ENCODE measurements around the gene GPR37L1.
"Not testable (repeated sequence)": the region's sequence is repeated elsewhere in the genome, so short reads cannot be mapped to it uniquely, and the experiment has no call there.

The GPR37L1 gene

DNA sequence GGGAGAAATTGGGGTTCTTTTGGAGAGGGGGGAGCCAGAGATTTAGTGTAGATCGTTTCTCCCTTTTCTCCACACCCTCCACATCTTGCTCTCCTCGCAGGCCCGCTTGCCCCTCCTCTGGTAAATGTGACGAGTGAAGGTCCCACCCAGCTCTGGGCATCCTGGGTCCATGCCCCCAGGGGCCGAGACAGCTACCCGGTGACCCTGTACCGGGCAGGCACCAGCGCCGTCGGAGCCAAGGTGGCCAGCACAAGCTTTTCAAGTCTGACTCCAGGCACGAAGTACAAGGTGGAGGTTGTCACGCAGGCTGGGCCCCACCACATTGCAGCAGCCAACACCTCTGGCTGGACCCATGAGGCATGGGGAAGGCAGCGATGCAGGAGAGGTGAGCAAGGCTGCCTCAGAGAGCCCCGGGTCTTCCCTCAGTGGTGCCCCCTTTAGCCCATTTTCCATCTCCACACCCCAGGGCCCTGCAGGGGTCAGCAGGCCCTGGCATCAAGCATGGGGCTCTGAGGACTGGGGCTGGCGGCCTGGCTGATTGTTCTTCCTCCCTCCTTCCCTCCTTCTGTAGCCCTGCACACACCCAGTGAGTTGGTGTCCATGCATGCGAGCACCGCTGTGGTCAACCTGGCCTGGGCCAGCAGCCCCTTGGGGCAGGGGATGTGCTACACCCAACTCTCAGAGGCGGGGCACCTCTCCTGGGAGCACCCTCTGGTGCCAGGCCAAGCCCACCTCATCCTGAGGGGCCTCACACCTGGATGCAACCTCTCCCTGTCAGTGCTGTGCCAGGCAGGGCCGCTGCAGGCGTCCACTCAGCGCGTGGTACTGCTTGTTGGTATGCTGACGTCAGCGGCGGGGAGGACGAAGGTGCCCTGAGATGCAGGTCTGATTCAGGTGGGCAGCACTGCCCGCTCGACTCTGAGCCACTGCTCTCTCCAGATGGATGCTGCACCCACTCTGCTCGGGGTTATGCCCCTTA, 54.5 kb downstream of the GPR37L1 start:
- intact Hi-C loops (cut with DNase I; ENCODE audit: low total_unique reads) = no loop called here
- no peaks in the 10 kb centered on the region for H3K9me3 ChIP-seq
- no peaks in the 10 kb centered on the region for H3K36me3 ChIP-seq
- no peak overlapping the region for H3K4me3 ChIP-seq
- H3K27ac ChIP-seq = no peak overlapping the region
- H3K4me1 ChIP-seq = no peaks in the 10 kb centered on the region
- no peak for DNase-seq
- H3K27me3 ChIP-seq = peaks cover 0 to 23% of the 10 kb centered on the region in 2 donors
- TF ChIP-seq CTCF (IDR thresholded peaks at IDR 0.05) = no peak

DNA sequence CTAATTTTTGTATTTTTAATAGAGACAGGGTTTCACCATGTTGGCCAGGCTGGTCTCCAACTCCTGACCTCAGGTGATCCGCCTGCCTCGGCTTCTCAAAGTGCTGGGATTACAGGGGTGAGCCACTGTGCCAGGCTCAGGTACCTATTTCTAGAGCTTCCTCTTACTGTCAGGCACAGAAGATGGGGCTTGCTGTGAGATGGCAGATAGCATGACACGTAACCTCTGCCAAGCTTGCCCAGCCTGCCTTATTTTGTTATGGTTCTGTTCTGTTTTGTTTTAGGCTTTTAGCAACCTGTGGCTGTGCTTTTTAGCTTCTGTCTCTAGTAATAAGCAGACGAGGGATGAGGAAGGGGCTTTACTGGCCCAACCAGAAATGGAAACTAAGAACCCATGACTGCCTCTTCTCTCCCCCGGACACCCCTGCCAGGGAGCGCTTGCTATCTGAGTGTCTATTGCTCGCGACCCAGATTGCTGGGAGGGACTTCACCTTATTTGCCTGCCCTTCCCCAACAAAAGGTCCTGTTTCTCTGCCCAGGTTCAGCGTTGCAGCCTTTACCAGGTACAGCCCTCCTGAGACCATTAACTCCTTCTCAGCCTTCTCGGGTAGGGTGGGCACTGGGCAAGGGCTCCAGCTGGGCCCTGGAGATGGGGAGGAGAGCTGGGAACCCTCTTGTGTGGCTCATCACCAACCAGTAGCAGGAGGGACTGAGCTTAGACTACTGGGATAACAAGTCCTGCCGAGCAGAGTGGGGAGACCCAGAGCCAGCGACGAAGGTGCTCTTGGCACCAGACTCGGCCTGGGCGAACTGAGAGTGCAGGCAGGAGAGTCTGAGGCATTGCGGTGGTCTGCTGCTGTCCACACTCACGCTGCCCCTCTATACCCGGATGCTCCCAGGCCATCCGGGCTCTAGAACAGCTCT, 57.4 kb downstream of the GPR37L1 start:
- no peak overlapping the region for H3K27ac ChIP-seq
- H3K4me1 ChIP-seq = peaks cover 0 to 8% (median 7%) of the 10 kb centered on the region in 4 donors
- intact Hi-C loops (cut with DNase I; ENCODE audit: low total_unique reads) = loop anchor here (10.0 kb wide), 1 partner anchor 535 kb away; the partner anchor contains the start of gene SYT2
- H3K9me3 ChIP-seq = no peaks in the 10 kb centered on the region
- H3K27me3 ChIP-seq = peaks cover 0 to 39% of the 10 kb centered on the region in 2 donors
- no peak for DNase-seq
- no peaks in the 10 kb centered on the region for H3K36me3 ChIP-seq
- no peak overlapping the region for H3K4me3 ChIP-seq
- no peak for TF ChIP-seq CTCF (IDR thresholded peaks at IDR 0.05)

- intact Hi-C loops (cut with DNase I; ENCODE audit: low total_unique reads) = loop anchor here (10.0 kb wide), 1 partner anchor 534 kb away; the partner anchor contains the start of gene SYT2
- peaks cover 0 to 39% of the 10 kb centered on the region in 2 donors for H3K27me3 ChIP-seq
- not testable (repeated sequence) for H3K27ac ChIP-seq, H3K9me3 ChIP-seq, H3K36me3 ChIP-seq, H3K4me3 ChIP-seq, DNase-seq
- peaks cover 0 to 11% (median 8%) of the 10 kb centered on the region in 4 donors for H3K4me1 ChIP-seq
Measured at GRCh38 chr1:202180751-202181139, 58.0 kb downstream of the GPR37L1 start.

DNA sequence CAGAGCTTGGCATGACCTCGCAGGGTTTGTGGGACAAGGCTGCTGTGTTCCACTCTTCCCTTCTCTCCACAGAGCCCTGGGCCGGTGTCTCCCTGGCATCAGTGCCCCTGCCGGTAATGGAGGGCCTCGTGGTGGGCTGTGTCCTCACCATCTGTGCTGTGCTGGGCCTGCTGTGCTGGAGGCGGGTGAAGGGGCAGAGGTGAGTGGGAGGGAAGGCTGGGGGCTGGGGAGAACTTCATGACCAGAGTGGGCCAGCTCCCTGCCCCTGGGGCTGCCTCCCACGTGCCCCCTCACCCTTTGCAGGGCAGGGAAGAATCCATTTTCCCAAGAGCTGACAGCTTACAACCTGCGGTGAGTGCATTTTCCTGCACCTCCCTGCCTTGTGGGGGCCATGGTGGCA, 58.9 kb downstream of the GPR37L1 start:
- intact Hi-C loops (cut with DNase I; ENCODE audit: low total_unique reads) = loop anchor here (10.0 kb wide), 1 partner anchor 533 kb away; the partner anchor contains the start of gene SYT2
- Histone ChIP-seq H3K4me3 (no peak overlapping the region), H3K36me3 (no peaks in the 10 kb centered on the region), H3K4me1 (peaks cover 0 to 11% (median 8%) of the 10 kb centered on the region in 4 donors), H3K9me3 (no peaks in the 10 kb centered on the region), H3K27me3 (peaks cover 0 to 39% of the 10 kb centered on the region in 2 donors), H3K27ac (no peak overlapping the region)
- no peak for TF ChIP-seq CTCF (IDR thresholded peaks at IDR 0.05)
- DNase-seq = no peak

- intact Hi-C loops (cut with DNase I; ENCODE audit: low total_unique reads) = loop anchor here (10.0 kb wide), 1 partner anchor 533 kb away; the partner anchor contains the start of gene SYT2
- Histone ChIP-seq H3K36me3 (no peaks in the 10 kb centered on the region), H3K9me3 (no peaks in the 10 kb centered on the region), H3K4me1 (peaks cover 0 to 11% (median 8%) of the 10 kb centered on the region in 4 donors), H3K27ac (no peak overlapping the region), H3K27me3 (peaks cover 0 to 39% of the 10 kb centered on the region in 2 donors), H3K4me3 (no peak overlapping the region)
- no peak for DNase-seq
- no peak for TF ChIP-seq CTCF (IDR thresholded peaks at IDR 0.05)
Measured at GRCh38 chr1:202182040-202182877, 59.5 kb downstream of the GPR37L1 start.
